ENCODE results near the gene KLRC3. TPM values are rescaled to one million over a fixed set of nuclear protein-coding genes. Genes with fewer than 3 reads are reported as not detected.

KLRC3 gene
- total and polyA plus RNA-seq, 2 of the 13 experiments (the other 11 are each of a cell fraction or from before 2014, with no cell fraction given): not detected

- POLR2A ChIA-PET: no interaction called here
- ATAC-seq (no peak), DNase-seq (ENCODE audit: low spot score) (no peak), FAIRE-seq (no peak)
- TF ChIP-seq, protein P1, sequence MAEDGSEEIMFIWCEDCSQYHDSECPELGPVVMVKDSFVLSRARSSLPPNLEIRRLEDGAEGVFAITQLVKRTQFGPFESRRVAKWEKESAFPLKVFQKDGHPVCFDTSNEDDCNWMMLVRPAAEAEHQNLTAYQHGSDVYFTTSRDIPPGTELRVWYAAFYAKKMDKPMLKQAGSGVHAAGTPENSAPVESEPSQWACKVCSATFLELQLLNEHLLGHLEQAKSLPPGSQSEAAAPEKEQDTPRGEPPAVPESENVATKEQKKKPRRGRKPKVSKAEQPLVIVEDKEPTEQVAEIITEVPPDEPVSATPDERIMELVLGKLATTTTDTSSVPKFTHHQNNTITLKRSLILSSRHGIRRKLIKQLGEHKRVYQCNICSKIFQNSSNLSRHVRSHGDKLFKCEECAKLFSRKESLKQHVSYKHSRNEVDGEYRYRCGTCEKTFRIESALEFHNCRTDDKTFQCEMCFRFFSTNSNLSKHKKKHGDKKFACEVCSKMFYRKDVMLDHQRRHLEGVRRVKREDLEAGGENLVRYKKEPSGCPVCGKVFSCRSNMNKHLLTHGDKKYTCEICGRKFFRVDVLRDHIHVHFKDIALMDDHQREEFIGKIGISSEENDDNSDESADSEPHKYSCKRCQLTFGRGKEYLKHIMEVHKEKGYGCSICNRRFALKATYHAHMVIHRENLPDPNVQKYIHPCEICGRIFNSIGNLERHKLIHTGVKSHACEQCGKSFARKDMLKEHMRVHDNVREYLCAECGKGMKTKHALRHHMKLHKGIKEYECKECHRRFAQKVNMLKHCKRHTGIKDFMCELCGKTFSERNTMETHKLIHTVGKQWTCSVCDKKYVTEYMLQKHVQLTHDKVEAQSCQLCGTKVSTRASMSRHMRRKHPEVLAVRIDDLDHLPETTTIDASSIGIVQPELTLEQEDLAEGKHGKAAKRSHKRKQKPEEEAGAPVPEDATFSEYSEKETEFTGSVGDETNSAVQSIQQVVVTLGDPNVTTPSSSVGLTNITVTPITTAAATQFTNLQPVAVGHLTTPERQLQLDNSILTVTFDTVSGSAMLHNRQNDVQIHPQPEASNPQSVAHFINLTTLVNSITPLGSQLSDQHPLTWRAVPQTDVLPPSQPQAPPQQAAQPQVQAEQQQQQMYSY (CRISPR knock-in tag; IDR thresholded peaks at IDR 0.05): no peak
- TF ChIP-seq RNF219 (CRISPR knock-in tag; IDR thresholded peaks at IDR 0.05): no peak
- no peak for TF ChIP-seq FOSL1 (CRISPR knock-in tag; IDR thresholded peaks at IDR 0.05; ENCODE audit: borderline replicate concordance)
- no peak for TF ChIP-seq ZNF367 (CRISPR knock-in tag; IDR thresholded peaks at IDR 0.05; ENCODE audit: borderline replicate concordance)
- TF ChIP-seq FOSL2 (CRISPR knock-in tag; IDR thresholded peaks at IDR 0.05): no peak
- TF ChIP-seq, protein P2, sequence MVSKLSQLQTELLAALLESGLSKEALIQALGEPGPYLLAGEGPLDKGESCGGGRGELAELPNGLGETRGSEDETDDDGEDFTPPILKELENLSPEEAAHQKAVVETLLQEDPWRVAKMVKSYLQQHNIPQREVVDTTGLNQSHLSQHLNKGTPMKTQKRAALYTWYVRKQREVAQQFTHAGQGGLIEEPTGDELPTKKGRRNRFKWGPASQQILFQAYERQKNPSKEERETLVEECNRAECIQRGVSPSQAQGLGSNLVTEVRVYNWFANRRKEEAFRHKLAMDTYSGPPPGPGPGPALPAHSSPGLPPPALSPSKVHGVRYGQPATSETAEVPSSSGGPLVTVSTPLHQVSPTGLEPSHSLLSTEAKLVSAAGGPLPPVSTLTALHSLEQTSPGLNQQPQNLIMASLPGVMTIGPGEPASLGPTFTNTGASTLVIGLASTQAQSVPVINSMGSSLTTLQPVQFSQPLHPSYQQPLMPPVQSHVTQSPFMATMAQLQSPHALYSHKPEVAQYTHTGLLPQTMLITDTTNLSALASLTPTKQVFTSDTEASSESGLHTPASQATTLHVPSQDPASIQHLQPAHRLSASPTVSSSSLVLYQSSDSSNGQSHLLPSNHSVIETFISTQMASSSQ (IDR thresholded peaks at IDR 0.05; ENCODE audit: low read depth): no peak
- TF ChIP-seq, protein P2 (CRISPR knock-in tag; IDR thresholded peaks at IDR 0.05; ENCODE audit: borderline replicate concordance): no peak
- no peak for TF ChIP-seq ZNF546 (CRISPR knock-in tag; conservative IDR thresholded peaks at IDR 0.05)
- no peak for TF ChIP-seq PITX1 (CRISPR knock-in tag; IDR thresholded peaks at IDR 0.05)
- TF ChIP-seq SATB2 (CRISPR knock-in tag; IDR thresholded peaks at IDR 0.05): no peak
- intact Hi-C loops (cut with micrococcal nuclease; ENCODE audit: unreplicated experiment): no loop called here
- Histone ChIP-seq H3K79me2 (ENCODE audit: insufficient read depth, low read length) (no peaks in the 10 kb centered on the region), H3K27ac (ENCODE audit: extremely low read length, insufficient read depth, low read length) (no peak overlapping the region), H3K4me1 (ENCODE audit: insufficient read depth, low read length) (no peaks in the 10 kb centered on the region), H3K27me3 (ENCODE audit: control insufficient read depth in 1 of 2, insufficient read depth in 2 of 2, low read length in 2 of 2) (no peaks in the 10 kb centered on the region), H3K9ac (ENCODE audit: insufficient read depth, low read depth, low read length) (no peak overlapping the region), H3K9me3 (ENCODE audit: low read length) (no peaks in the 10 kb centered on the region), H3K4me3 (replicated peaks in 1 of 3; ENCODE audit: insufficient read depth in 1 of 3, low read depth in 2 of 3, low read length in 3 of 3) (no peak overlapping the region), H3K4me2 (ENCODE audit: low read depth, low read length) (no peak overlapping the region), H4K20me1 (ENCODE audit: insufficient read depth, low read length) (no peaks in the 10 kb centered on the region), H2AFZ (ENCODE audit: low read length) (no peak overlapping the region), H3K36me3 (replicated peaks in 1 of 2; ENCODE audit: control insufficient read depth in 1 of 2, insufficient read depth in 2 of 2, low read length in 2 of 2) (no peaks in the 10 kb centered on the region)
- 30% methylated on average over 5 of the region's 5 CpGs for WGBS (ENCODE audit: low lambda C conversion rate)
- in situ Hi-C loops (cut with HindIII; ENCODE audit: extremely low pct_ligation_motif_present, low pct_unique_long_range_greater_than_20kb): no loop called here
- BruUV-seq (replicated peaks): no TSS peak
- CTCF ChIA-PET (ENCODE audit: low intra/inter-chr PET ratio, low total read pairs): no interaction called here
These were observed 15.1 kb downstream of the KLRC3 start for GRCh38 chr12:10405294-10405693.

Data from HepG2 (cell line).